ENCODE results near the gene PAK1IP1.

DNA sequence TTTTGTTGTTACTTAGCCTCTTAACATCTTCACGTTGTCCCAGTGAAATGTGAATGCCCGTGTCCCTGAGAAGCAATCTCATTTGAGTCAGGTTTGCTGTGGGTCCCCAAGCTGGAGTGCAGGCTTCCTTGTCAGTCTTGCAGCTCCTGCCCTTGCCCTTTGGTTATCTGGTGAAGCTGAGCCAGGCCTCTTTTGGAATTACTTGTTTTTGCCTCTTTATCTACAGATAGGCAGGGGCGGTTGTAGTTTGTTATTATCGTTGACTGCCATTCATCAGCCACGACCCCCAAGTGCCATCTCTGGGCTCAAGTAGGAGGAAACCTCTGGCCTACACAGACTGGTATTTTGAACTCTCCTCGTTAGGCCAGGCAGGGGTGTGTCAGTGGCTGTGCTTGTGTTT, 30.3 kb downstream of the PAK1IP1 start:
- TF ChIP-seq EZH2phosphoT487 (IDR thresholded peaks at IDR 0.05; ENCODE audit: insufficient read depth, low read depth) = no peak
- no peak for TF ChIP-seq EZH2 (IDR thresholded peaks at IDR 0.05; ENCODE audit: insufficient read depth, poor library complexity, severe bottlenecking)

Data from GM23248 (cell line).